Adrenal gland (tissue), 12 donors: ENCODE results near the gene AMZ2. TPM values are rescaled to one million over a fixed set of nuclear protein-coding genes. Genes with fewer than 3 reads are reported as not detected.
A peak's percentile ranks its signal among the peaks of the same experiment; 100 is the strongest.
"Not testable (repeated sequence)": the region's sequence is repeated elsewhere in the genome, so short reads cannot be mapped to it uniquely, and the experiment has no call there.

Source experiments
- DNase-seq, 7 donors: peaks; one replicate each; pipeline ENCODE4 v3.0.0-alpha.2; 2019 to 2020
- H3K27ac ChIP-seq, 5 donors: fragments of 200-600 bp; sonication (generic) in 4 of 5; 1 replicate in 3 of 5; 2 replicates in 2 of 5; pipeline versions ENCODE4 v1.5.1 to v1.8.0; 2016 to 2020; ENCODE audit warnings: mild to moderate bottlenecking in 1 of 5
- H3K27me3 ChIP-seq: fragments of 200-600 bp; 2 replicates; pipeline ENCODE4 v1.8.0; 2021
- H3K36me3 ChIP-seq, 2 donors: fragments of 200-600 bp; replicated peaks in 1 of 2; 1 replicate in 1 of 2; 2 replicates in 1 of 2; pipeline versions ENCODE4 v1.5.1 to v1.8.0; 2018 to 2022
- H3K4me1 ChIP-seq, 2 donors: fragments of 200-600 bp; replicated peaks in 1 of 2; 1 replicate in 1 of 2; 2 replicates in 1 of 2; pipeline versions ENCODE4 v1.5.1 to v1.8.0; 2018 to 2021
- H3K4me3 ChIP-seq, 4 donors: fragments of 200-600 bp; sonication (generic) in 3 of 4; one replicate each; pipeline ENCODE4 v1.5.1; 2016 to 2018
- H3K9me3 ChIP-seq, 3 donors: fragments of 200-600 bp; sonication (generic) in 1 of 3; replicated peaks in 1 of 3; 1 replicate in 2 of 3; 2 replicates in 1 of 3; pipeline versions ENCODE4 v1.5.1 to v1.8.0; 2016 to 2021
- CTCF ChIP-seq, 6 experiments: fragments of 450-650 bp in 4 of 6; fragments of 200-600 bp in 2 of 6; sonication (generic) in 1 of 6; IDR thresholded peaks; 1 replicate in 5 of 6; 2 replicates in 1 of 6; pipeline versions ENCODE4 v1.5.1 to v1.8.0; 2016 to 2021; ENCODE audit warnings: antibody characterized with exemption in 6 of 6, mild to moderate bottlenecking in 2 of 6, moderate library complexity in 1 of 6
- POLR2A ChIP-seq, 2 donors: fragments of 450-650 bp; IDR thresholded peaks; one replicate each; pipeline ENCODE4 v1.6.1; 2017; ENCODE audit warnings: antibody characterized with exemption in 2 of 2, mild to moderate bottlenecking in 2 of 2, moderate library complexity in 1 of 2
- WGBS, 4 donors: extraction: QIAGEN DNeasy Blood & Tissue Kit in 2 of 4; methylation state at CpG; one replicate each; pipeline versions ENCODE4 v1.1.5 to v1.1.7; 2013 to 2017; 5-methylcytosine and 5-hydroxymethylcytosine counted together
- intact Hi-C, 2 donors: fragments of 100-400 bp; cut with DNase I; formaldehyde crosslinking; loops; one replicate each; pipeline versions ENCODE4 v1.14.1 to v1.15.0; 2022 to 2023
- polyA plus RNA-seq, 3 donors: library from polyadenylated mRNA; stranded (reverse); fragments of 200-250 nt in 2 of 3; fragments of 350-450 nt in 1 of 3; fragmentation: Illumina TruSeq in 1 of 3; extraction: RNeasy Lipid Tissue Mini Kit (QIAGEN cat#74804) in 1 of 3; gene quantifications; one replicate each; pipeline ENCODE4 v1.2.3, GENCODE V29; 2013 to 2014
- total RNA-seq, 9 donors: library from RNA; depleted of rRNA in 4 of 9; stranded (reverse); fragments of >200 nt in 4 of 9; fragments of 120-200 nt in 1 of 9; fragmentation: NEBNext Ultra II Directional in 1 of 9; extraction: Animal tissue kit (Norgen Biotek cat#: 25700) in 1 of 9; gene quantifications; one replicate each; pipeline versions ENCODE4 v1.1.0 to v1.2.4, GENCODE V29; 2013 to 2023
- donor health status: healthy with polysubstance abuse.
- donor health status: Bipolar disorder and iron deficiency.
- donor health status: DM: yes; HTN: yes; CAD: no.
- donor health status: DM: no; HTN: no; CAD: no.
- donor health status: DM: no; HTN: no; CAD: no.
- donor health status: DM: yes; HTN: yes; CAD: no.

Gene AMZ2
- total and polyA plus RNA-seq, 12 donors = 55.5 to 135 (median 83.1) TPM

GRCh38 chr17:68258890-68259647, 11.2 kb downstream of the AMZ2 start:
- H3K9me3 ChIP-seq, H3K27me3 ChIP-seq, intact Hi-C loops, H3K4me3 ChIP-seq: not testable (repeated sequence)
- Histone ChIP-seq H3K4me1 (peaks cover 0 to 12% of the 10 kb centered on the region in 2 donors), H3K27ac (peak overlapping the region in 2 of 5 donors; percentile 62 to 63), H3K36me3 (peaks cover 0 to 21% of the 10 kb centered on the region in 2 donors)
- WGBS, 4 donors = 18 to 35% (median 30%) methylated on average over 15 to 41 of the region's 44 CpGs
- peak in 1 of 2 donors; percentile 27 for TF ChIP-seq POLR2A (IDR thresholded peaks at IDR 0.05)
- DNase-seq = peak in 4 of 7 donors; percentile 45 to 71 (median 56)

- intact Hi-C loops, DNase-seq, H3K4me3 ChIP-seq, H3K9me3 ChIP-seq, H3K27me3 ChIP-seq: not testable (repeated sequence)
- H3K27ac ChIP-seq = peak overlapping the region in 2 of 5 donors; percentile 62 to 63
- peaks cover 0 to 15% of the 10 kb centered on the region in 2 donors for H3K36me3 ChIP-seq
- 79 to 82% (median 80%) methylated on average over 2 to 3 of the region's 3 CpGs for WGBS, 4 donors
- peaks cover 0 to 12% of the 10 kb centered on the region in 2 donors for H3K4me1 ChIP-seq
These were observed 11.8 kb downstream of the AMZ2 start for GRCh38 chr17:68259648-68259951.

GRCh38 chr17:68260051-68260762, 12.4 kb downstream of the AMZ2 start:
- Histone ChIP-seq H3K27me3 (no peaks in the 10 kb centered on the region), H3K4me1 (peaks cover 0 to 12% of the 10 kb centered on the region in 2 donors), H3K9me3 (no peaks in the 10 kb centered on the region), H3K36me3 (peaks cover 0 to 13% of the 10 kb centered on the region in 2 donors), H3K4me3 (no peak overlapping the region), H3K27ac (no peak overlapping the region)
- no peak for DNase-seq
- intact Hi-C loops = loop anchor here (5.0 to 10.0 kb wide), 3 partner anchors 137 to 202 kb away; no protein-coding TSS in a partner anchor
- WGBS, 4 donors = 88 to 95% (median 91%) methylated on average over 8 to 9 of the region's 9 CpGs
- TF ChIP-seq CTCF (IDR thresholded peaks at IDR 0.05) (no peak), POLR2A (IDR thresholded peaks at IDR 0.05) (no peak)

DNA sequence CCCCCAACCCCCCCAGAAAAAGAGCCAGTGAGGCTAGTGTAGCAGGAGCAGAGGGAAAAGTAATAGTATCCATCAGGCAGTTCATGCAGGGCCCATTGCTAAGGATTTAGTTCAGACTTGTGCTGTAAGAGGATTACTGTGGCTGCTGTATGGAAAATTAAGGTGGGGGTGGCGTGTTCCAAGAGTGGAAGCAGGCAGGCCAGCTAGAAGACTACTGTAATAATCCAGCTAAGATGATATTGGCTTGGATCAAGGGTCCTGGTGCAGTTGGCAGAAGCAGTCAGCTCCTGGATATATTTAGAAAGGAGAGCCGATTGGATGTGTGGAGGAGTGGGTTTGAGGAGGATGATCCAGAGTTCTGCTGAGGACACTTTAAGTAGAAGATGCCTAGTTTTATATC, 14.6 kb downstream of the AMZ2 start:
- not testable (repeated sequence) for H3K27ac ChIP-seq, H3K4me3 ChIP-seq
- intact Hi-C loops = loop anchor here (5.0 to 10.0 kb wide), 3 partner anchors 135 to 200 kb away; no protein-coding TSS in a partner anchor

GRCh38 chr17:68263101-68263681, 15.3 kb downstream of the AMZ2 start:
- not testable (repeated sequence) for H3K4me3 ChIP-seq, H3K36me3 ChIP-seq, H3K9me3 ChIP-seq, H3K4me1 ChIP-seq, H3K27me3 ChIP-seq, H3K27ac ChIP-seq
- peak; percentile 19 to 70 (median 58) for TF ChIP-seq CTCF (IDR thresholded peaks at IDR 0.05)
- 10 to 12% (median 12%) methylated on average over 9 of the region's 9 CpGs for WGBS, 4 donors
- peak in 3 of 7 donors; percentile 25 to 53 (median 27) for DNase-seq
- intact Hi-C loops = loop anchor here (5.0 to 10.0 kb wide), 3 partner anchors 134 to 199 kb away; no protein-coding TSS in a partner anchor

More for the DNA sequence above, 14.6 kb downstream of the AMZ2 start:
- not testable (repeated sequence) for H3K9me3 ChIP-seq, H3K36me3 ChIP-seq, H3K4me1 ChIP-seq, H3K27me3 ChIP-seq, DNase-seq
- 50 to 67% (median 58%) methylated on average over 2 of the region's 2 CpGs for WGBS, 4 donors

DNA sequence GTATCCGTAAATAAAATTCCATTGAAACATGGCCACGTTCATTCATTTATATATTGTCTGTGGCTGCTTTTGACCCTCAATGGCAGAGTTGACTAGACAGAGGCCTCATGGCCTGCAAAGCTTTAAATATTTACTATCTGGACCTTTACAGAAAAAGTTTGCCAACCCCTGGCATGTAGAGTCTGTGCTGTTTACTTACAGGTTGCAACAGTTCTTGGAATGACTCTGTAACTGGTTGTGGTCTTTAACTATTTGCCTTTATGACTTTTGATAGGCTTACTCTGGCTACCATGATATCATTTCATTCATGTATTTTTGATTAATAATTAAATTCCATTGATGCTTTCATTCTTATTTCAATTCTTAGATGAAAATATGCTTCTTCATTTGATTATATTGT, 18.0 kb downstream of the AMZ2 start:
- H3K27ac ChIP-seq, H3K27me3 ChIP-seq, H3K9me3 ChIP-seq, DNase-seq, H3K4me3 ChIP-seq, H3K4me1 ChIP-seq, H3K36me3 ChIP-seq: not testable (repeated sequence)
- WGBS, 4 donors = 93 to 96% (median 95%) methylated on average over 2 of the region's 2 CpGs
- intact Hi-C loops = loop anchor here in 1 of 2 donors (10.0 kb wide), 1 partner anchor 169 kb away; no protein-coding TSS in a partner anchor
